Gastroesophageal sphincter (tissue), 4 donors: ENCODE measurements around the gene CIB2. TPM values are rescaled to one million over a fixed set of nuclear protein-coding genes. Genes with fewer than 3 reads are reported as not detected.

Source experiments
- ATAC-seq: fragments of 150-250 bp; one replicate; pipeline ENCODE4 v1.9.1; 2016; ENCODE audit warnings: mild to moderate bottlenecking, moderate library complexity
- H3K27ac ChIP-seq, 4 donors: fragments of 200-600 bp; sonication (generic) in 3 of 4; 1 replicate in 3 of 4; 2 replicates in 1 of 4; pipeline ENCODE4 v1.5.1; 2016 to 2019
- H3K27me3 ChIP-seq: fragments of 200-600 bp; sonication (generic); one replicate; pipeline ENCODE4 v1.5.1; 2019
- H3K36me3 ChIP-seq, 2 donors: fragments of 200-600 bp; sonication (generic); one replicate each; pipeline ENCODE4 v1.5.1; 2019; ENCODE audit warnings: control low read depth in 1 of 2
- H3K4me1 ChIP-seq, 3 donors: fragments of 200-600 bp; sonication (generic); 1 replicate in 2 of 3; 2 replicates in 1 of 3; pipeline ENCODE4 v1.5.1; 2016 to 2019; ENCODE audit warnings: control low read depth in 2 of 3
- H3K4me3 ChIP-seq, 2 donors: fragments of 200-600 bp; sonication (generic); one replicate each; pipeline ENCODE4 v1.5.1; 2019; ENCODE audit warnings: mild to moderate bottlenecking in 1 of 2, moderate library complexity in 1 of 2
- H3K9me3 ChIP-seq, 3 donors: fragments of 200-600 bp; sonication (generic); one replicate each; pipeline ENCODE4 v1.5.1; 2017 to 2019; ENCODE audit warnings: control low read depth in 2 of 3
- EP300 ChIP-seq: sonication (generic); formaldehyde crosslinking; IDR thresholded peaks from one replicate; pipeline ENCODE4 v1.6.1; 2017; ENCODE audit warnings: antibody characterized with exemption, mild to moderate bottlenecking
- POLR2A ChIP-seq, 2 donors: fragments of 450-650 bp; IDR thresholded peaks; one replicate each; pipeline ENCODE4 v1.6.1; 2017; ENCODE audit warnings: antibody characterized with exemption in 2 of 2, mild to moderate bottlenecking in 2 of 2, moderate library complexity in 1 of 2
- POLR2AphosphoS5 ChIP-seq: sonication (generic); formaldehyde crosslinking; IDR thresholded peaks from one replicate; pipeline ENCODE4 v1.6.1; 2017; ENCODE audit warnings: antibody characterized with exemption
- WGBS, 2 donors: methylation state at CpG; one replicate each; pipeline ENCODE4 v1.1.5; 2018; ENCODE audit warnings: low coverage in 1 of 2; 5-methylcytosine and 5-hydroxymethylcytosine counted together
- total RNA-seq, 4 donors: library from RNA; depleted of rRNA; stranded (reverse); fragments of >200 nt; gene quantifications; one replicate each; pipeline ENCODE4 v1.1.0, GENCODE V29; 2016
- TF ChIP-seq, protein P1 (sequence below), 4 experiments: fragments of 200-600 bp in 2 of 4; fragments of 450-650 bp in 2 of 4; sonication (generic) in 1 of 4; IDR thresholded peaks; one replicate each; pipeline ENCODE4 v1.5.1; 2017 to 2019; ENCODE audit warnings: antibody characterized with exemption in 4 of 4, mild to moderate bottlenecking in 2 of 4, moderate library complexity in 2 of 4

The CIB2 gene
- total RNA-seq, 4 donors from 2014 or later = 3.0 to 17.4 (median 8.8) TPM

DNA sequence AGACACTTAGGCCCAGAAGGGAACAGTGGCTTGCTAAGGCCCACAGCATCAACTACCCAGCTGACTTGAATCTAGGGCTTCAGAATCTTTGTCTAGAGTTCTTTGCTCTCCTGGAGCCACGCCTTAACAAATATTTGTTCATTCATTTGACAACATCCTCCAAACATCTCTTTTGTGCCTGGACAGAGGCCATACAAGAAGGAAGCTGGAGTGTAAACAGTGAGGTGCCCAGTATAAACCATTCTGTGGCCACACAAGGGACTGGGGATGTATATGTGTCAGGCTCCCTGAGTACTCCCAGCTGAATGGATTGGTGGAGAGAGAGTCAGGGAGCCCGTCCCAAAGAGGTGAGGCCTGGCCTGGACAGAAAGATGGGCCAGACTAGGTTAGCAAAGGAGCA is 3.4 kb downstream of the CIB2 start:
- Histone ChIP-seq H3K36me3 (no peaks in the 10 kb centered on the region), H3K27me3 (no peaks in the 10 kb centered on the region), H3K4me3 (no peak overlapping the region), H3K9me3 (no peaks in the 10 kb centered on the region), H3K4me1 (peaks cover 0 to 21% (median 0%) of the 10 kb centered on the region in 3 donors), H3K27ac (no peak overlapping the region)
- no peak for ATAC-seq
- 89% methylated on average over 1 of the region's 2 CpGs; no CpG with 5 or more reads in 1 of the 2 donors for WGBS, 2 donors
- no peak for TF ChIP-seq POLR2A (IDR thresholded peaks at IDR 0.05)
- TF ChIP-seq EP300 = no peak
- TF ChIP-seq, protein P1, sequence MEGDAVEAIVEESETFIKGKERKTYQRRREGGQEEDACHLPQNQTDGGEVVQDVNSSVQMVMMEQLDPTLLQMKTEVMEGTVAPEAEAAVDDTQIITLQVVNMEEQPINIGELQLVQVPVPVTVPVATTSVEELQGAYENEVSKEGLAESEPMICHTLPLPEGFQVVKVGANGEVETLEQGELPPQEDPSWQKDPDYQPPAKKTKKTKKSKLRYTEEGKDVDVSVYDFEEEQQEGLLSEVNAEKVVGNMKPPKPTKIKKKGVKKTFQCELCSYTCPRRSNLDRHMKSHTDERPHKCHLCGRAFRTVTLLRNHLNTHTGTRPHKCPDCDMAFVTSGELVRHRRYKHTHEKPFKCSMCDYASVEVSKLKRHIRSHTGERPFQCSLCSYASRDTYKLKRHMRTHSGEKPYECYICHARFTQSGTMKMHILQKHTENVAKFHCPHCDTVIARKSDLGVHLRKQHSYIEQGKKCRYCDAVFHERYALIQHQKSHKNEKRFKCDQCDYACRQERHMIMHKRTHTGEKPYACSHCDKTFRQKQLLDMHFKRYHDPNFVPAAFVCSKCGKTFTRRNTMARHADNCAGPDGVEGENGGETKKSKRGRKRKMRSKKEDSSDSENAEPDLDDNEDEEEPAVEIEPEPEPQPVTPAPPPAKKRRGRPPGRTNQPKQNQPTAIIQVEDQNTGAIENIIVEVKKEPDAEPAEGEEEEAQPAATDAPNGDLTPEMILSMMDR (IDR thresholded peaks at IDR 0.05) = no peak
- no peak for TF ChIP-seq POLR2AphosphoS5

DNA sequence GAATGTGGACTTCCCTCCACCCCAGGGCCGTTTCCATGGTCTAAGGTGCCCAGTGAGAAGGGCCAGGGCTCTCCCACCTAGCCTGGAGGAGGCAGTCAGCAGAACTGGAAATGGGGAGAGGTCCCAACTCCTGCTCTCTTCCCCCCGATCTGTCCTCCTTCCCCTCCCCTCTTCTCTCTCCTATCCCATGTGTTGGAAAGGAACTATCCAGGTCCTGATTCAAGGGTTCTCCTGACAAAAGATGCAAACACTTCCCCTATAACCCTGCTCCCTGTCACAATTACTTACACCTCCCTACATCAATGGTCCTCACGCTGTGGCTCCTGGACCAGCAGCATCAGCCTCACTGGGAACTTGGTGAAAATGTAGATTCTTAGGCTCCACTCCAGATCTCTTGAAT is 6.0 kb downstream of the CIB2 start:
- Histone ChIP-seq H3K36me3 (no peaks in the 10 kb centered on the region), H3K4me1 (peaks cover 0 to under 1% (median 0%) of the 10 kb centered on the region in 3 donors), H3K9me3 (no peaks in the 10 kb centered on the region), H3K27me3 (no peaks in the 10 kb centered on the region), H3K4me3 (no peak overlapping the region), H3K27ac (no peak overlapping the region)
- TF ChIP-seq EP300 (no peak), POLR2A (IDR thresholded peaks at IDR 0.05) (no peak), POLR2AphosphoS5 (no peak)
- TF ChIP-seq, protein P1 (IDR thresholded peaks at IDR 0.05) = no peak
- WGBS, 2 donors = 70 to 81% methylated on average over 2 to 3 of the region's 3 CpGs
- no peak for ATAC-seq

DNA sequence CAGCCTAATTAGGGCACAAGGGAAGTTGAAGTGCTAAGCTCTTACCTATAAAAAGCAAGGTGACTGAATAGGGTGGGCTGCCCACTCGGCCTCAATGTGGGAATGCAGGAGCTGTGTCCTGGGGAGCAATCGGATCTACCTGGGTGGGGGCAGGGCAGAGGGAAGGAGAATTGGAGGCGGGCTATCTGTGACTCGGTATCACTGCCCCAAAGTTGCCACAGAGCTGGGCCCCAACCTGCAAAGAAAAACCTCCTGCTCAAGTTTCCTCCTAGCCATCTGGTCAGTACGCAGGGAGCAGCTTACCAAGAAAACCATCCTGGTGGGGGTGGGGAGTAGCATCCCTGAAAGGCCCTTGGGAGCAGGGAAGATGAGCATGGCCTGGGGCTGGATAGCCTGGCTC is 10.7 kb downstream of the CIB2 start:
- Histone ChIP-seq H3K4me1 (no peaks in the 10 kb centered on the region), H3K27me3 (no peaks in the 10 kb centered on the region), H3K27ac (no peak overlapping the region), H3K9me3 (no peaks in the 10 kb centered on the region), H3K4me3 (no peak overlapping the region), H3K36me3 (no peaks in the 10 kb centered on the region)
- ATAC-seq = no peak
- WGBS, 2 donors = 83 to 91% methylated on average over 2 to 4 of the region's 5 CpGs
- TF ChIP-seq EP300 (no peak), POLR2A (IDR thresholded peaks at IDR 0.05) (no peak), POLR2AphosphoS5 (no peak)
- TF ChIP-seq, protein P1 (IDR thresholded peaks at IDR 0.05) = no peak

DNA sequence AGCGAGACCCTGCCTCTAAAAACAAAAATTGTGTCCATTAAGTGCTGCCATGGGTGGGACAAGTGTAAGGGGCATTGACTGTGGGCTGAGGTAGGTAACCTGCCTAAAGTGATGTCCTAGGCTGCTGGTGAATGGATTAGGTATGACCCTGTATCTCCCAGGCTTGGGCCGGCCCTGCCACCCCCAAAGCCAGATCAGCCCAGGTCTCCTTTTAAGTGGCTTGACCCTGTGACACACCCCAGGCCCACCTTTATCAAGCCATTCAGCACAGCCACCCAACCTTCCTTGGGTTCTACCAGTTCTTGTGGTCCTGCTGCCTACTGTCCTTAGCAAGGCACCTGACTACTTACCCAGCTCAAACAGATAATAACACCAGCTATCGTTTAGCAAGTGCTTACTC is 18.7 kb downstream of the CIB2 start:
- no peak for ATAC-seq
- no peaks in the 10 kb centered on the region for H3K9me3 ChIP-seq
- peaks cover 0 to 4% (median 0%) of the 10 kb centered on the region in 3 donors for H3K4me1 ChIP-seq

DNA sequence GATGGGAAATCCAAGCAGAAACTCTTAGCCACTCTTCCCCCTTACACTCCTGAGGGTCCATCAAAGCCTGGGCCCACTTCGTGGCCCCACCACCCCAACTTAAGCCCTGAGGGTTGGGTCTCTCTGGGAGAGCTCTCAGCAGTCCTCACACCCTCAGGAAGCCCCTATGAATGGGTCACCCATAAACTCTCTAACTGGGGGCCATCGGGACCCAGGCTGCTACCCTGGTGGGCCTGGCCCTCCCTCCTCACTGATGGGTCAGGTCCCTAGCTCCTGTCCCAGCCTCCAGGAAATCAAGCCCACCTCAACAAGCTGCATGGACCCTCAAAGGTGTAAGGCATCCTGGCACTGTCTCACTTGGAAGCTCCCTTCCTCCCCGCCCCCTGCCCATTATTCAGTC is 19.5 kb downstream of the CIB2 start:
- H3K27me3 ChIP-seq = no peaks in the 10 kb centered on the region
- TF ChIP-seq EP300 = no peak
- TF ChIP-seq, protein P1 (IDR thresholded peaks at IDR 0.05) = no peak
- no peak for TF ChIP-seq POLR2AphosphoS5
- H3K4me1 ChIP-seq = peaks cover 0 to 4% (median 0%) of the 10 kb centered on the region in 3 donors
- 85 to 100% methylated on average over 1 to 2 of the region's 3 CpGs for WGBS, 2 donors
- no peaks in the 10 kb centered on the region for H3K36me3 ChIP-seq
- H3K9me3 ChIP-seq = no peaks in the 10 kb centered on the region
- no peak for ATAC-seq
- H3K27ac ChIP-seq = no peak overlapping the region
- no peak overlapping the region for H3K4me3 ChIP-seq

More for the DNA sequence above, 18.7 kb downstream of the CIB2 start:
- 80 to 100% methylated on average over 1 to 2 of the region's 3 CpGs for WGBS, 2 donors
- Histone ChIP-seq H3K36me3 (no peaks in the 10 kb centered on the region), H3K27me3 (no peaks in the 10 kb centered on the region), H3K4me3 (no peak overlapping the region), H3K27ac (no peak overlapping the region)
- no peak for TF ChIP-seq POLR2AphosphoS5
- TF ChIP-seq, protein P1 (IDR thresholded peaks at IDR 0.05) = no peak
- TF ChIP-seq POLR2A (IDR thresholded peaks at IDR 0.05) = no peak
- no peak for TF ChIP-seq EP300
